Choroid plexus epithelial cell (primary cell): Measurements from ENCODE around the gene PHF20.
A peak's percentile ranks its signal among the peaks of the same experiment; 100 is the strongest.
"Not testable (repeated sequence)": the region's sequence is repeated elsewhere in the genome, so short reads cannot be mapped to it uniquely, and the experiment has no call there.

Source experiments
- DNase-seq: peaks from one replicate; pipeline ENCODE4 v3.0.0-alpha.2; 2010; ENCODE audit warnings: low read depth
- H3K4me3 ChIP-seq: 2 replicates; pipeline ENCODE4 v1.5.1; 2011; ENCODE audit warnings: low read depth, mild to moderate bottlenecking, control low read depth, low read length, moderate library complexity
- CTCF ChIP-seq: conservative IDR thresholded peaks from 2 replicates; pipeline ENCODE4 v1.5.1; 2011; ENCODE audit warnings: low read depth, mild to moderate bottlenecking, control low read depth, inconsistent platforms, low read length, moderate library complexity

The PHF20 gene

GRCh38 chr20:35771689-35772562 is at the start of gene PHF20:
Gene PHF20 (plus strand): TSS chr20:35772015. CDS start chr20:35801523, 29,508 bp downstream.
- H3K4me3 ChIP-seq, result peak within 1 kb of the TSS; percentile 84
- no peak for TF ChIP-seq CTCF
- peak; percentile 99 for DNase-seq

GRCh38 chr20:35723275-35723639 is 48.6 kb upstream of the PHF20 start:
- DNase-seq, H3K4me3 ChIP-seq: not testable (repeated sequence)

GRCh38 chr20:35723652-35724320 is 48.0 kb upstream of the PHF20 start:
- not testable (repeated sequence) for DNase-seq, H3K4me3 ChIP-seq

GRCh38 chr20:35724321-35725230 is 47.2 kb upstream of the PHF20 start:
- no peak for TF ChIP-seq CTCF
- H3K4me3 ChIP-seq, result no peak overlapping the region
- DNase-seq, result no peak

- H3K4me3 ChIP-seq, result no peak overlapping the region
- DNase-seq, result no peak
- TF ChIP-seq CTCF, result no peak
Observed at GRCh38 chr20:35726842-35727711, 44.7 kb upstream of the PHF20 start.

GRCh38 chr20:35729283-35729807 is 42.5 kb upstream of the PHF20 start:
- DNase-seq, result no peak
- H3K4me3 ChIP-seq, result no peak overlapping the region
- TF ChIP-seq CTCF, result no peak
